MM.1S (cell line): ENCODE measurements around the gene ACTN4.

ENCODE experiments used
- EZH2 ChIP-seq: fragments of 300-600 bp; sonication (generic); optimal IDR thresholded peaks from 2 replicates; pipeline ENCODE3; 2017; ENCODE audit warnings: low read depth, mild to moderate bottlenecking, antibody characterized with exemption, low read length, mixed read lengths
- EZH2phosphoT487 ChIP-seq: fragments of 300-600 bp; sonication (generic); IDR thresholded peaks from 2 replicates; pipeline ENCODE4 v1.6.1; 2018; ENCODE audit warnings: antibody characterized with exemption, low read length
- TF ChIP-seq, protein P1 (sequence below): fragments of 300-600 bp; sonication (generic); IDR thresholded peaks from 2 replicates; pipeline ENCODE4 v1.5.1; 2016; ENCODE audit warnings: antibody characterized with exemption, low read length, mixed read lengths

DNA sequence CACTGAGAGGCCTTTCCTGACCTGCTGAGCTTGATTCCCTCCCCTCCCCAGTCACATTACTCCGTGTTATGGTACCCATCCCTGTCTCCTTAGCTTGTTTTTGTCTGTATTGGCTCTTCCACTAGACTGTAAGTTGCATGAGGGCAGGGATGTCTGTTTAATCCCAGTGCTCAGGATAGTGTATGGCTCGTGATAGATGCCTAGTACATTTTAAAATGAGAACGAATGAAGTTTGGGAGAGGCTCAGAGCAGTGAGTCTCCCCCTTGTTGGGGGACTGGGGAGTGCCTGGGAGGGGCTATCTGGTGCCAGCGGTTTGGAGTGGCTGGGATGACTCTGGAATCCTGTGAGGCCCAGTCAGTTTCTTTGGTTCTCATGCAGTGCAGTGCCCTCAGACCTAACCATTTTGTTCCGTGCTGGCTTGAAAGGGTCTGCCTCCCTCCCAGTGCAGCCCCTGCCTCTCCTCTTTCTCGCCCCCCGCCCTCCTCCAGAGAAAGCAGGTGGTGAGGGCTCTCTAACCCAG, 35.5 kb downstream of the ACTN4 start:
- TF ChIP-seq, protein P1, sequence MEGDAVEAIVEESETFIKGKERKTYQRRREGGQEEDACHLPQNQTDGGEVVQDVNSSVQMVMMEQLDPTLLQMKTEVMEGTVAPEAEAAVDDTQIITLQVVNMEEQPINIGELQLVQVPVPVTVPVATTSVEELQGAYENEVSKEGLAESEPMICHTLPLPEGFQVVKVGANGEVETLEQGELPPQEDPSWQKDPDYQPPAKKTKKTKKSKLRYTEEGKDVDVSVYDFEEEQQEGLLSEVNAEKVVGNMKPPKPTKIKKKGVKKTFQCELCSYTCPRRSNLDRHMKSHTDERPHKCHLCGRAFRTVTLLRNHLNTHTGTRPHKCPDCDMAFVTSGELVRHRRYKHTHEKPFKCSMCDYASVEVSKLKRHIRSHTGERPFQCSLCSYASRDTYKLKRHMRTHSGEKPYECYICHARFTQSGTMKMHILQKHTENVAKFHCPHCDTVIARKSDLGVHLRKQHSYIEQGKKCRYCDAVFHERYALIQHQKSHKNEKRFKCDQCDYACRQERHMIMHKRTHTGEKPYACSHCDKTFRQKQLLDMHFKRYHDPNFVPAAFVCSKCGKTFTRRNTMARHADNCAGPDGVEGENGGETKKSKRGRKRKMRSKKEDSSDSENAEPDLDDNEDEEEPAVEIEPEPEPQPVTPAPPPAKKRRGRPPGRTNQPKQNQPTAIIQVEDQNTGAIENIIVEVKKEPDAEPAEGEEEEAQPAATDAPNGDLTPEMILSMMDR: no peak
- TF ChIP-seq EZH2 (no peak), EZH2phosphoT487 (no peak)
